Measurements from ENCODE around the gene FRMD3. TPM values are rescaled to one million over a fixed set of nuclear protein-coding genes. Genes with fewer than 3 reads are reported as not detected.
"Not testable (repeated sequence)": the region's sequence is repeated elsewhere in the genome, so short reads cannot be mapped to it uniquely, and the experiment has no call there.

The FRMD3 gene
- polyA plus RNA-seq, 3 donors: 0.78 to 5.8 (median 4.9) TPM

- H3K27ac ChIP-seq (ENCODE audit: low read depth, low read length): no peak overlapping the region
Measured at GRCh38 chr9:83382421-83382820, 155.8 kb downstream of the FRMD3 start.

- no peak overlapping the region for H3K27ac ChIP-seq (ENCODE audit: low read depth, low read length)
Measured at GRCh38 chr9:83379045-83379444, 159.2 kb downstream of the FRMD3 start.

GRCh38 chr9:83372957-83373356 lies 165.2 kb downstream of the FRMD3 start:
- no peak overlapping the region for H3K27ac ChIP-seq (ENCODE audit: low read depth, low read length)

GRCh38 chr9:83367326-83367725 lies 170.9 kb downstream of the FRMD3 start:
- 48 to 62% (median 59%) methylated on average over 2 of the region's 2 CpGs for WGBS, 3 donors
- H3K27ac ChIP-seq (ENCODE audit: low read depth, low read length): no peak overlapping the region

More at GRCh38 chr9:83372957-83373356, 165.2 kb downstream of the FRMD3 start:
- WGBS, 3 donors: 67 to 71% (median 70%) methylated on average over 5 of the region's 5 CpGs

GRCh38 chr9:83362341-83362995 lies 175.7 kb downstream of the FRMD3 start:
- no peak overlapping the region for H3K27ac ChIP-seq (ENCODE audit: low read depth, low read length)

- no peak overlapping the region for H3K27ac ChIP-seq (ENCODE audit: low read depth, low read length)
- 82 to 96% (median 88%) methylated on average over 3 of the region's 3 CpGs for WGBS, 3 donors
Measured at GRCh38 chr9:83359039-83359438, 179.2 kb downstream of the FRMD3 start.

- not testable (repeated sequence) for H3K27ac ChIP-seq (ENCODE audit: low read depth, low read length)
- WGBS, 3 donors: 92 to 97% (median 96%) methylated on average over 4 of the region's 4 CpGs
Measured at GRCh38 chr9:83358493-83358892, 179.7 kb downstream of the FRMD3 start.

GRCh38 chr9:83355729-83356151 lies 182.5 kb downstream of the FRMD3 start:
- WGBS, 3 donors: 40 to 72% (median 43%) methylated on average over 2 of the region's 2 CpGs
- no peak overlapping the region for H3K27ac ChIP-seq (ENCODE audit: low read depth, low read length)

GRCh38 chr9:83355024-83355444 lies 183.2 kb downstream of the FRMD3 start:
- 58 to 88% (median 73%) methylated on average over 4 of the region's 4 CpGs for WGBS, 3 donors
- no peak overlapping the region for H3K27ac ChIP-seq (ENCODE audit: low read depth, low read length)

GRCh38 chr9:83349031-83349430 lies 189.2 kb downstream of the FRMD3 start:
- 87 to 90% (median 87%) methylated on average over 9 of the region's 9 CpGs for WGBS, 3 donors

GRCh38 chr9:83346655-83347420 lies 191.4 kb downstream of the FRMD3 start:
- 30 to 47% (median 39%) methylated on average over 2 of the region's 2 CpGs for WGBS, 3 donors
- no peak overlapping the region for H3K27ac ChIP-seq (ENCODE audit: low read depth, low read length)

More at GRCh38 chr9:83349031-83349430, 189.2 kb downstream of the FRMD3 start:
- no peak overlapping the region for H3K27ac ChIP-seq (ENCODE audit: low read depth, low read length)

GRCh38 chr9:83343366-83343999 lies 194.7 kb downstream of the FRMD3 start:
- 82 to 87% (median 86%) methylated on average over 10 of the region's 10 CpGs for WGBS, 3 donors
- H3K27ac ChIP-seq (ENCODE audit: low read depth, low read length): no peak overlapping the region

GRCh38 chr9:83342731-83343130 lies 195.5 kb downstream of the FRMD3 start:
- WGBS, 3 donors: 75 to 98% (median 93%) methylated on average over 3 of the region's 3 CpGs
- no peak overlapping the region for H3K27ac ChIP-seq (ENCODE audit: low read depth, low read length)

GRCh38 chr9:83342006-83342405 lies 196.2 kb downstream of the FRMD3 start:
- 94 to 96% (median 95%) methylated on average over 3 of the region's 3 CpGs for WGBS, 3 donors
- H3K27ac ChIP-seq (ENCODE audit: low read depth, low read length): no peak overlapping the region

GRCh38 chr9:83340451-83340850 lies 197.8 kb downstream of the FRMD3 start:
- H3K27ac ChIP-seq (ENCODE audit: low read depth, low read length): no peak overlapping the region
- WGBS, 3 donors: 45 to 81% (median 58%) methylated on average over 3 of the region's 3 CpGs

GRCh38 chr9:83339435-83339834 lies 198.8 kb downstream of the FRMD3 start:
- no peak overlapping the region for H3K27ac ChIP-seq (ENCODE audit: low read depth, low read length)
- WGBS, 3 donors: 79 to 89% (median 88%) methylated on average over 1 of the region's 1 CpG

GRCh38 chr9:83336706-83337105 lies 201.5 kb downstream of the FRMD3 start:
- 38 to 50% (median 41%) methylated on average over 1 of the region's 1 CpG for WGBS, 3 donors
- H3K27ac ChIP-seq (ENCODE audit: low read depth, low read length): no peak overlapping the region

GRCh38 chr9:83334320-83334719 lies 203.9 kb downstream of the FRMD3 start:
- WGBS, 3 donors: 4 to 7% (median 4%) methylated on average over 4 of the region's 4 CpGs
- H3K27ac ChIP-seq (ENCODE audit: low read depth, low read length): no peak overlapping the region
